Loucy (cell line): Measurements from ENCODE around the gene SYNC.

Experiments
- H2AFZ ChIP-seq: fragments of 200-600 bp; sonication (generic); 2 replicates; pipeline ENCODE4 v1.6.0; 2016; ENCODE audit warnings: antibody characterized with exemption, mild to moderate bottlenecking, low read length, moderate library complexity
- H3F3A ChIP-seq: fragments of 200-600 bp; 2 replicates; pipeline ENCODE4 v1.6.0; 2016; ENCODE audit warnings: antibody characterized with exemption, low read depth, mild to moderate bottlenecking
- H3K27me3 ChIP-seq: fragments of 200-600 bp; sonication (generic); 2 replicates; pipeline ENCODE4 v1.6.1; 2014; ENCODE audit warnings: low read length, mild to moderate bottlenecking; ENCODE audit not compliant: insufficient read depth, poor library complexity, severe bottlenecking
- H3K36me3 ChIP-seq: fragments of 200-600 bp; sonication (generic); 2 replicates; pipeline ENCODE4 v1.6.1; 2016; ENCODE audit warnings: low read length; ENCODE audit not compliant: insufficient read depth
- H3K4me1 ChIP-seq: fragments of 200-600 bp; sonication (generic); 2 replicates; pipeline ENCODE4 v1.5.1; 2014; ENCODE audit warnings: low read length, mild to moderate bottlenecking; ENCODE audit not compliant: insufficient read depth, poor library complexity, severe bottlenecking
- H3K4me2 ChIP-seq: fragments of 200-600 bp; sonication (generic); 2 replicates; pipeline ENCODE4 v1.6.0; 2014; ENCODE audit warnings: antibody characterized with exemption, low read length, low read depth, mild to moderate bottlenecking; ENCODE audit not compliant: poor library complexity, severe bottlenecking
- H3K4me3 ChIP-seq: fragments of 200-600 bp; sonication (generic); 2 replicates; pipeline ENCODE4 v1.5.1; 2014; ENCODE audit warnings: low read length, mild to moderate bottlenecking, mixed read lengths; ENCODE audit not compliant: poor library complexity, severe bottlenecking
- H3K79me2 ChIP-seq: fragments of 200-600 bp; sonication (generic); 2 replicates; pipeline ENCODE4 v1.6.1; 2014; ENCODE audit warnings: low read length; ENCODE audit not compliant: insufficient read depth
- H3K9ac ChIP-seq: fragments of 200-600 bp; sonication (generic); 2 replicates; pipeline ENCODE4 v1.6.0; 2014; ENCODE audit warnings: mild to moderate bottlenecking, low read depth, low read length, moderate library complexity; ENCODE audit not compliant: poor library complexity, severe bottlenecking
- H3K9me2 ChIP-seq: fragments of 200-600 bp; sonication (generic); replicated peaks from 2 replicates; pipeline ENCODE4 v1.6.1; 2016; ENCODE audit warnings: low read depth, low read length, mixed read lengths
- H3K9me3 ChIP-seq: fragments of 200-600 bp; sonication (generic); 2 replicates; pipeline ENCODE4 v1.6.1; 2014; ENCODE audit warnings: mild to moderate bottlenecking, antibody characterized with exemption, low read length, low read depth; ENCODE audit not compliant: insufficient read depth
- H4K20me1 ChIP-seq: fragments of 200-600 bp; sonication (generic); 2 replicates; pipeline ENCODE4 v1.6.0; 2014; ENCODE audit warnings: antibody characterized with exemption, low read length, mild to moderate bottlenecking; ENCODE audit not compliant: insufficient read depth, poor library complexity, severe bottlenecking
- EZH2phosphoT487 ChIP-seq: fragments of 200-600 bp; IDR thresholded peaks from 2 replicates; pipeline ENCODE4 v1.6.1; 2018; ENCODE audit warnings: antibody characterized with exemption, mild to moderate bottlenecking, moderate library complexity, borderline replicate concordance
- TF ChIP-seq, protein P1 (sequence below): fragments of 200-600 bp; sonication (generic); conservative IDR thresholded peaks from 2 replicates; pipeline ENCODE4 v1.5.1; 2014; ENCODE audit warnings: mild to moderate bottlenecking, antibody characterized with exemption, low read length

Gene SYNC

DNA sequence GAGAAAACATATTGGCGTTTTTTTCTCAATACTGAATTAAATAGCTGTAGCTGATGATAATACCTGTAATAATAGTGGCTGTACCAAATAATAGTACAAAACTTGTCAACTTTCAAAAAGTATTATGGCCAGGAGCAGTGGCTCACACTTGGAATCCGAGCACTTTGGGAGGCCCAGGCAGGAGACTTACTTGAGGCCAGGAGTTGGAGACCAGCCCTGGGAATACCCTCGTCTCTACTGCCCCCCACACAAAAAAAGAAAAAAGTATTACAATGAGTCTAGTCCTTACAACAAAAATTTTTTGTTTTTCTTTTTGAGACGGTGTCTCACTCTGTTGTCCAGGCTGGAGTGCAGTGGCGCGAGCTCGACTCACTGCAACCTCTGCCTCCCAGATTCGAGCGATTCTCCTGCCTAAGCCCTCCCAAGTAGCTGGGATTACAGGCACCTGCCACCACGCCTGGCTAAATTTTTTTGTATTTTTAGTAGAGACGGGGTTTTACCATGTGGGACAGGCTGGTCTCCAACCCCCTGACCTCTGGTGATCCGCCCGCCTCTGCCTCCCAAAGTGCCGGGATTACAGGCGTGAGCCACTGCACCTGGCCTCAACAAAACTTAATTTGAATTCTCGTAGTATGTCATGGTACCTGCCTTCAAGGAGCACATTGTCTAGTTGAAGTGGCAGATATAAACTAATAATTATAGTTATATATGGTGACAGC is 50.2 kb downstream of the SYNC start:
- Histone ChIP-seq H3K9me3 (no peaks in the 10 kb centered on the region), H3K9me2 (no peaks in the 10 kb centered on the region), H3F3A (no peaks in the 10 kb centered on the region; the same call in 1 of the 2 replicates), H3K4me1 (peaks cover 51% of the 10 kb centered on the region), H3K4me3 (peak overlapping the region; percentile 98), H4K20me1 (peaks cover 64% of the 10 kb centered on the region), H3K4me2 (peak overlapping the region; percentile 92), H2AFZ (no peak overlapping the region), H3K27me3 (no peaks in the 10 kb centered on the region), H3K36me3 (peaks cover 19% of the 10 kb centered on the region; the same call in 1 of the 2 replicates), H3K79me2 (peaks cover 88% of the 10 kb centered on the region), H3K9ac (peak overlapping the region; percentile 99)
- TF ChIP-seq, protein P1, sequence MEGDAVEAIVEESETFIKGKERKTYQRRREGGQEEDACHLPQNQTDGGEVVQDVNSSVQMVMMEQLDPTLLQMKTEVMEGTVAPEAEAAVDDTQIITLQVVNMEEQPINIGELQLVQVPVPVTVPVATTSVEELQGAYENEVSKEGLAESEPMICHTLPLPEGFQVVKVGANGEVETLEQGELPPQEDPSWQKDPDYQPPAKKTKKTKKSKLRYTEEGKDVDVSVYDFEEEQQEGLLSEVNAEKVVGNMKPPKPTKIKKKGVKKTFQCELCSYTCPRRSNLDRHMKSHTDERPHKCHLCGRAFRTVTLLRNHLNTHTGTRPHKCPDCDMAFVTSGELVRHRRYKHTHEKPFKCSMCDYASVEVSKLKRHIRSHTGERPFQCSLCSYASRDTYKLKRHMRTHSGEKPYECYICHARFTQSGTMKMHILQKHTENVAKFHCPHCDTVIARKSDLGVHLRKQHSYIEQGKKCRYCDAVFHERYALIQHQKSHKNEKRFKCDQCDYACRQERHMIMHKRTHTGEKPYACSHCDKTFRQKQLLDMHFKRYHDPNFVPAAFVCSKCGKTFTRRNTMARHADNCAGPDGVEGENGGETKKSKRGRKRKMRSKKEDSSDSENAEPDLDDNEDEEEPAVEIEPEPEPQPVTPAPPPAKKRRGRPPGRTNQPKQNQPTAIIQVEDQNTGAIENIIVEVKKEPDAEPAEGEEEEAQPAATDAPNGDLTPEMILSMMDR = no peak
- TF ChIP-seq EZH2phosphoT487 = no peak

DNA sequence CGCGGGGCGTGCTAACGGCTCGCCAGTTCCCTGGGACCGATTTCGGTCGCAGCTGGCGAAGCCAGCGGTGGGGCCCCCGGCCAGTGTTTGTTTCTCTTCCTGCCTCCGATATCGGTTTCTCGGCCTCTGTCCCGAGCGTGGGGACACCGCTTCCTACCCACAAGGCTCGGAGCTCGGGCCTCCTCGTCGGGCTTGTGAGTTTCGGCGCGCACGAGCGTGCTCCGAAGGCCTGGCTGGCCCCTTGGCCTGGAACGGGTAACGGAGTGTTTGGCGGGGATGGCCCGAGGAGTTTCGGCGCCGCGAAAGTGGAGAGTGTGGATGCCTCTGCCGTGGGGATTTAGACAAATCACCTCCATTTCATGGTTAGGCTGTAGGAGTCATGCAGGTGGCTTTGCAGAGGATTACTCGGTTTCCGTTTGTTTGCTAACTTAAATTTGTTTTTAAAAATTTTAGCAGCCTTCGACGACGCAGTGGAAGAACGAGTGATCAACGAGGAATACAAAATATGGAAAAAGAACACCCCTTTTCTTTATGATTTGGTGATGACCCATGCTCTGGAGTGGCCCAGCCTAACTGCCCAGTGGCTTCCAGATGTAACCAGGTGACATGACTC is 51.0 kb downstream of the SYNC start:
- H3K36me3 ChIP-seq = peaks cover 10% of the 10 kb centered on the region; the same call in 1 of the 2 replicates
- H3K9me3 ChIP-seq = no peaks in the 10 kb centered on the region
- H3F3A ChIP-seq = no peaks in the 10 kb centered on the region; the same call in 1 of the 2 replicates
- TF ChIP-seq, protein P1 = no peak
- no peak for TF ChIP-seq EZH2phosphoT487
- H3K4me2 ChIP-seq = peak overlapping the region; percentile 92
- H3K79me2 ChIP-seq = peaks cover 84% of the 10 kb centered on the region
- peak overlapping the region; percentile 98 for H3K4me3 ChIP-seq
- H2AFZ ChIP-seq = peak overlapping the region; percentile 50
- peaks cover 56% of the 10 kb centered on the region for H4K20me1 ChIP-seq
- peaks cover 44% of the 10 kb centered on the region for H3K4me1 ChIP-seq
- peak overlapping the region; percentile 99 for H3K9ac ChIP-seq
- no peaks in the 10 kb centered on the region for H3K9me2 ChIP-seq
- H3K27me3 ChIP-seq = no peaks in the 10 kb centered on the region

DNA sequence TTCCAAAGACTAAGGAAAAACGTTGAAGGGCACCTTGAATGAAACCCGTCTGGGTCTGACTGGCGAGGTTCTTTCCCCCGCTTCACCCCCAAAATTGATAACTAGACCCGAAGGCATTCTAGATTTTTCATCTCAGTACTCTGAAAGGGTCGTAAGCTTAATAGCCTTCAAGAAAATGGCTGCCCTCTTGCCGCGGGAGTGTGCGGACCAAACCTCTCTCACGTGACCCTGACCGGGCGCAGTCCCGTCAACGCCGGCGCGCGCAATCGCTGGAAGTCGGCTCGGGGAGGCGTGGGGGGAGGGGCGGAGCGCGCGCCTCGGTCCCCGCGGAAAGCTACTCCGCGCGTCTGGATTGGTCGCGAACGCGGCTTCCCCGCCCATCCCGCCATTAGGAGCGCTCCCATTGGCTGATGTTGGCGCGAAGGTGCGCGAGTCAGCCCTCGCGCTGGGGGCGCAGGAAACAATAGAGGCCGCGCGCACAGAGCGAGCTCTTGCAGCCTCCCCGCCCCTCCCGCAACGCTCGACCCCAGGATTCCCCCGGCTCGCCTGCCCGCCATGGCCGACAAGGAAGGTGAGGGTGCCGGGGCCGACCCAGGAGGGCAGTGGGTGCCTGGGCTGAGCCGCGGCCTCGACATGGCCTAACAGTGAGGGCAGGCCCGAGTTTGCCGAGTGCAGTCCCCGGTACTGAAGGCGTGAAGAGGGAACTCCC is 51.7 kb downstream of the SYNC start, which contains the start of gene RBBP4:
Gene RBBP4, plus strand, starts transcription at position 457 of the 709 bp plus-strand sequence. Its CDS starts 99 bp downstream, at position 556.
- peaks cover 41% of the 10 kb centered on the region for H3K4me1 ChIP-seq
- TF ChIP-seq EZH2phosphoT487 = no peak
- TF ChIP-seq, protein P1 = no peak
- peaks cover 79% of the 10 kb centered on the region for H3K79me2 ChIP-seq
- H3K9ac ChIP-seq = peak within 1 kb of the TSS; percentile 99
- peak within 1 kb of the TSS; percentile 90 for H2AFZ ChIP-seq
- H3K4me2 ChIP-seq = peak within 1 kb of the TSS; percentile 92
- H3K36me3 ChIP-seq = peaks cover 9% of the 10 kb centered on the region; the same call in 1 of the 2 replicates
- H3F3A ChIP-seq = no peaks in the 10 kb centered on the region; the same call in 1 of the 2 replicates
- peaks cover 49% of the 10 kb centered on the region for H4K20me1 ChIP-seq
- H3K27me3 ChIP-seq = no peaks in the 10 kb centered on the region
- H3K9me2 ChIP-seq = no peaks in the 10 kb centered on the region
- no peaks in the 10 kb centered on the region for H3K9me3 ChIP-seq
- peak within 1 kb of the TSS; percentile 98 for H3K4me3 ChIP-seq
